RKO (cell line): Measurements from ENCODE around the gene ABTB1.
A peak's percentile ranks its signal among the peaks of the same experiment; 100 is the strongest.

Experiments used
- DNase-seq: peaks from one replicate; pipeline ENCODE4 v3.0.0-alpha.2; 2016; ENCODE audit warnings: low spot score

Gene ABTB1

GRCh38 chr3:127672429-127673190, at the start of gene ABTB1:
Gene ABTB1, plus strand, starts transcription at chr3:127672952. Its CDS starts 74 bp downstream, at chr3:127673026.
- DNase-seq = peak; percentile 82

DNA sequence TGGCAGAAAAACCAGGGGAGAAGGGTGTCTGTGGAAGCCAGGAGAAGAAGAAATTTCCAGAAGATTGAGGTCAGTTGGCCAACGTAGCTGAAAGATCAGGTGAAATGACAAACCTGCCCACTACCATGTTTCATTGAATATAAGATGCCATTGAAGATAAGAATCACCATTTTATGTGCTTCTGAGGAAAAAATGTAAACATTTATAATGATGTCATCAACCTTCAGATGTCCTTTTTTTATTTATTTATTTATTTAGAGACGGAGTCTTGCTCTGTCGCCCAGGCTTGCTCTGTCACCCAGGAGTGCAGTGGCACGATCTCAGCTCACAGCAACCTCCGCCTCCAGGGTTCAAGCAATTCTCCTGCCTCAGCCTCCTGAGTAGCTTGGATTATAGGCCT, 48.7 kb upstream of the ABTB1 start:
- DNase-seq = no peak

GRCh38 chr3:127625821-127626220, 46.9 kb upstream of the ABTB1 start:
- DNase-seq = no peak

DNA sequence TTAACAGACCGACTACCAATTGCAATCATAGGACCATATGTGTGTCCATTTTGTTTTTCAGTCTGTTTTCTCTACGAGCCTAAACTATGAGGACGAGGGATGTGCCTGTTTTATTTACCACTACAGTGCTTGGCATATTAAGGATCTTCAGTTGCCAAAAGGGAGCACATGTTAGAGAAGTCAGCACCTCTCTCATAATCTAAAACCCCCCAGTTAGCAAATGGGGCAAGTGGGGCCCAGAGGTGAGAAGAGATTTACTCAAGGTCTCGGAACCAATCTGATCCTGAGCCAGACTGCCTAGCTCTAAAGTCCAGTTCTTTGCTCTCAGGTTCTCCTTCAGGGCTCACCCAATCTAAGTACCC, 44.3 kb upstream of the ABTB1 start:
- DNase-seq = no peak

- DNase-seq = peak; percentile 73
These were observed 43.8 kb upstream of the ABTB1 start, which contains the start of gene PODXL2 for GRCh38 chr3:127628788-127629466. Gene PODXL2, plus strand, starts transcription at chr3:127629185. Its CDS starts 35 bp downstream, at chr3:127629220.

DNA sequence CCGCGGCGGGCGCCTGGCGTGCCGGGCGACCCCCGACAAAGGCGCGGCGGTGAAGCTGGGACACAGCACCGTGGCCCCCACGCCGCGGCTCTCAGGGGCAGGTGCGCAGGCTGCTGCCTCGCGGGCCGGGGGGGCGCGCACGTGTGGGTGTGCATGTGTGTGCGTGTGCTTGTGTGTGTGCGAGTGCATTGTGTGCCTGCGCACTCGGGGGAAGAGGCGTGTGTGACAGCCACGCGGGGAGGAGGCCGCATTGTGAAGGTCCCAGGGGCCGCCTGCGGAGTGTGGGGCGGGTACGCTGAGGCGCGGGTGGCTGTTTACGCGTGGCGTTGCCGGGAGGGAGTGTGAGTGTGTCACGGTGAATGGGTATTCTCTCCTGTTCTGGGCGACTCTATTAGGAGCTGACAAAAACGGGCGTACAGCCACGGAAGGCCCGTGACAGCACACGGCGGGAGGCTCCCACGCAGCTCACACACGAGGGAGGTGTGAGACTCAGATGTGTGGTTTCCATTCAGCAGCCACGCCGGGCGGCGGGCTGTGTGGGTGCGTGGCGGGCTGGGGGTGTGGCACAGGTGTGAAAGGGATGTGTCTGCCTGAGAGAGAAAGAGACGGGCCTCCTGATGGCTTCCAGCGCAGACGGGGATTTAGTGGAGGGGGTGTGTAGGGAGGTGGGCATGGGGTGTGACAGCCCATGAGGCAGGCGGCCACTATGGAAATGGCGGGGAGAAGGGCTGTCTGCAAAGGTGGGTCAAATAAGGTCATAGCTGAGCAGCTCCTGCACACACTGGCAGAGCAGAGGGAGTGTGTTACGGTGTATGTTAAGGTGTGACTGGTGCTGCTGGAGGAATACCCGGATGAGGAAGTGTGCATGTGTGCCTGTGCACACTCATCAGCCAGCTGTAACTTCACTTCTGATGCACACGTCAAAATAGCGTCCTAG, 43.0 kb upstream of the ABTB1 start:
- DNase-seq = peak; percentile 53

- no peak for DNase-seq
These were observed 41.7 kb upstream of the ABTB1 start for GRCh38 chr3:127630811-127631714.

GRCh38 chr3:127632035-127632820, 40.5 kb upstream of the ABTB1 start:
- no peak for DNase-seq

- DNase-seq = peak; percentile 25
These were observed 38.1 kb upstream of the ABTB1 start for GRCh38 chr3:127634653-127635052.

DNA sequence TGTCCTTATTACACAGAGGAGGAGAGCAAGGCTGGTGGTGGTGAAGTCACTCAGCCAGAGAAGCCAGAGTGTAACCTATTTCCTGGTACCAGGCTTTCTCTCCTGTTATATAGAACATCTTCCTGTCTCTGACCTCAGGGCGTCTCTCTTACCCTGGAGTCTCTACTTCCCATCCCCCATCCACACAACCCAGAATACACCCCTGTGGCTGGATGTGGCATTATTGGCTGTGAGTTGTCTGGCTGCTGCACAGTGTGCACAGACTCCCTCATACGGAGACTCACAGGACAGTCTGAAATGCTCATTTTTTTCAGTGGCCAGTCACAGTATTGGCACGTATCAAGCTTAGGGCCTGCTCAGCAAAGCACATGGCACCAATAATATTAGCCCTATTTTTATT, 35.2 kb upstream of the ABTB1 start:
- no peak for DNase-seq

- DNase-seq = no peak
These were observed 34.8 kb upstream of the ABTB1 start for GRCh38 chr3:127637971-127638370.

DNA sequence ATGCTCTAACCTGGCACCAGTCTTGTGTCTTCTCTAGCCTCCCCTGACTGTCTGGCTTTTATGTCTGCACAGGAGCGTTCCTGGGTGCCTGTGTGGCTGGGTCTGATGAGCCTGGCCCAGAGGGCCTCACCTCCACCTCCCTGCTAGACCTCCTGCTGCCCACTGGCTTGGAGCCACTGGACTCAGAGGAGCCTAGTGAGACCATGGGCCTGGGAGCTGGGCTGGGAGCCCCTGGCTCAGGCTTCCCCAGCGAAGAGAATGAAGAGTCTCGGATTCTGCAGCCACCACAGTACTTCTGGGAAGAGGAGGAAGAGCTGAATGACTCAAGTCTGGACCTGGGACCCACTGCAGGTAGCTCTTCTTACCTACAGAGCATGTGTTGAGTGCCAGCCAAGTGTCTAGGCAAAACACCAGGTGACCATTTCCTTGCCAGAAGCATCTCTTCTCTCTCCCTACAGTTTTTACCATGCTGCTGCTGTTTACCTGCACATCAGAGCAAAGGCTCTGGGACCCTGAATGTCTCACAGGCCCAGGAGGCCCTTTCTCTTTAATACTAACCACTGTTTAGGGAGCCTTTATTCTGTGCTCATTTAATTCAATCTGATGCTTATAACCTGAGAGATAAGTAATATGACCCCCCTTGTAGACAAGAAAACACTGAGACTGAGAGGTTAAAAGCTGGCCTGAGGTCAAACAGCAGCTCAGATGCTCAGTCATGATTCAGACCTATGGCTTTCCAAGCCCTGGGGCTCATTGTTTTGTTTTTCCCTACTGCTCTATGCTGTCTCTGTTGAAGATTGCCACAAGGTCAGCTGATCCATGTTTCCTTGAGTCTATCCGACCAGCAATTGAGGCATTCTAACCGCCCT, 33.3 kb upstream of the ABTB1 start:
- DNase-seq = no peak

DNA sequence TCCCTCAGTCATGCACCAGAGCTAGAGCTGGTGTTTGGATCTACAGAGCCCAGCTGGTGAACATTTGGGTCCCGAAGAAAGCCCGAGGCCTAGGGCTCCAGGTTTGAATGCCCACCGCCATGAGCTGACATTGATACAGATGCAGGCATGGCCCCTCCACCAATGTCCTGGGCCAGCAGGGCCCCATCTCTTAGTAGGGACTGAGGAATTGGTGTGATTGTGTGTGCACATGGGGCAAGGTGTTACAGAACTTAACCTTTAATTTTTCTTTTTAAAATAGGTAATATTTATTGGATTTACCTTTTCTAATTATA, 32.8 kb upstream of the ABTB1 start:
- DNase-seq = no peak

DNA sequence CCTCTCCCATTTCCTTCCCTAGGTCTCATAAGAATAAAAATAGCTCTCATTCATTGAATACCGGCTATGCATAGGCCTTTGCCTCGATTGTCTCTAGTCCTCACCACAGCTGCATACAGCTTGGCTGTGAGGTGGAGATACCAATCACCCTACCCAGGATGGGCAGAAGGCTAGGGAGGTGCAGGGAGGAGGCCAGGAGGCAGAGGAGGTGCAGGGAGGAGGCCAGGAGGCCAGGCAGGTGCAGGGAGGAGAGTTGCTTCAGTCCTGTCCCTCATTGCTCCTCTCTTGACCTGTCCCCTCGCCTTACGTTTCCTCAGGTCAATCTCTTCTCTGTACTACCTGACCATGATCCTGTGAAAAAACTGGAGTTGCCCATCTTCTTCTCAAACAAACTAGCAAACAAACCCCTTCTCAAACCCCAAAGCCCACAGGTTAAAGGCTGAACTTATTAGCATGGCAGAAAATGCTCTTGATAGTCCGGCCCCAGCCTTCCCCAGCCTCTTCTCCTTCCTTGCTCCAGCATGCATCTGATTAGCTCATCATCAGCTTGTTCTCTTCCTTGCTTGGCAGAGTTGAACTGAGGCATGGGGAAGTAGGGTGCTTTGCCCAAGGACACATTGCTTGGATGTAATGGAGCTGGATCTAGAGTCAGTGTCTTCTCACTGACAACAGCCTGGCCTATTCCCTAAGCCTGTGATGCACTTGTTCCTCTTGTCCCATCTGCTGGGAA, 27.9 kb upstream of the ABTB1 start:
- no peak for DNase-seq

DNA sequence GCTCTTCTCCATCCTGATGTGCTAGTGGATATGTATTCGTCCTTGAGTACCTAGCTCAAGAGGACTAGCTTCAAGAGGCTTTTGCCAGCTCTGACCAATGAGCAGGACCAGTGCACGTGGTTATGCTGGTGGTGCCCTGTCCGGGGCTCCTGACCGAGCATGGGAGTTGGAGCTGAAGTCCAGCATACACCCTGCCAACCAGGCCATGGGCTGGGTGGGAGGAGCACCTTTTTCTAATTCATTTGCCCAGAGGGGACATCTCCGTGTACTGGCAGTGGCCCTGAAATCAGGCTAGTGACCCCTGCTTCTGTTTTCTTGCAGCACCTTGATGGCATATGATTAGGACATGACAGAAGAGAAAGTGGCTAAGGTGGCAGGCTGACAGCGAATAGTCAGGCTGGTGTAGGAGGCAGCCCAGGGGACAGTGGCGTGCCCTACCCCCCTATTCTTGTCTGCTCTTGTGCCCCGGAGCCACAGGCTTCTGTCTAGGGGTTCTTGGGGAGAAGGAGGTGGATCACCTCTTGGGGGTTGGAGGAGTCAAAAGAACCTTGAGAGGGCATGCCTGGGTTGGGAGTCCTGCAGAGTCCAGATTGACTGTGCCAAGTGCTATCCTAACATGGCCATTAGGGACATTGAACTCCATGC, 27.3 kb upstream of the ABTB1 start:
- DNase-seq = no peak

DNA sequence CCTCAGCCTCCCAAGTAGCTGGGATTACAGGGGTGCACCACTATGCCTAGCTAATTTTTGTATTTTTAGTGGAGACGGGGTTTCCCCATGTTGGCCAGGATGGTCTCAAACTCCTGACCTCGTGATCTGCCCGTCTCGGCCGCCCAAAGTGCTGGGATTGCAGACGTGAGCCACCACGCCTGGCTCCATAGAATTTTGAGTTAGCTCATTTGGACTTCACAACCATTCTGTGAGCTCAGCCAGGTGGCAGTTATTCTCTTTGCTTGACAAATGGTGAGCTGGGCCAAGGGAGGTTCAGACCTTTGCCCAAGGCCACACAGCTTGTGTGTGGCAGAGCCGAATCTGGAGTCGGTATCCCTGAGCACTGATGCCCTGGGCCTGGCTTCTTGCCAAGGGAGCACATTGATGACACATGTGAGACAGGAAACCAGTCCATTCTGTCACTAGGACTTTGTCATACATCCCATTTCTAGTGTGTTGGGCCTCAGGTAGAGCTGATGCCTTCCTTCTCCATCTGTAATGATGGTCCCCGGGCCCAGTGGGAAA, 26.2 kb upstream of the ABTB1 start:
- no peak for DNase-seq

- DNase-seq = no peak
These were observed 25.4 kb upstream of the ABTB1 start for GRCh38 chr3:127647166-127647844.

- no peak for DNase-seq
These were observed 24.9 kb upstream of the ABTB1 start for GRCh38 chr3:127647845-127648204.
